GM18951 (cell line): ENCODE data around the gene TMEM69.

Source experiments
- POLR2A ChIP-seq: IDR thresholded peaks from 4 replicates; pipeline ENCODE4 v1.6.1; 2011; ENCODE audit warnings: mild to moderate bottlenecking; ENCODE audit not compliant: insufficient read length, insufficient read depth; ENCODE audit errors: extremely low read depth
- in situ Hi-C: fragments of 300-500 bp; cut with MboI; formaldehyde crosslinking; loops from one replicate; pipeline ENCODE4 v1.12.0; 2022; ENCODE audit warnings: low sequenced_read_pairs, mixed read lengths, inconsistent platforms; ENCODE audit not compliant: unreplicated experiment

TMEM69 gene, protein sequence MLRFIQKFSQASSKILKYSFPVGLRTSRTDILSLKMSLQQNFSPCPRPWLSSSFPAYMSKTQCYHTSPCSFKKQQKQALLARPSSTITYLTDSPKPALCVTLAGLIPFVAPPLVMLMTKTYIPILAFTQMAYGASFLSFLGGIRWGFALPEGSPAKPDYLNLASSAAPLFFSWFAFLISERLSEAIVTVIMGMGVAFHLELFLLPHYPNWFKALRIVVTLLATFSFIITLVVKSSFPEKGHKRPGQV

DNA sequence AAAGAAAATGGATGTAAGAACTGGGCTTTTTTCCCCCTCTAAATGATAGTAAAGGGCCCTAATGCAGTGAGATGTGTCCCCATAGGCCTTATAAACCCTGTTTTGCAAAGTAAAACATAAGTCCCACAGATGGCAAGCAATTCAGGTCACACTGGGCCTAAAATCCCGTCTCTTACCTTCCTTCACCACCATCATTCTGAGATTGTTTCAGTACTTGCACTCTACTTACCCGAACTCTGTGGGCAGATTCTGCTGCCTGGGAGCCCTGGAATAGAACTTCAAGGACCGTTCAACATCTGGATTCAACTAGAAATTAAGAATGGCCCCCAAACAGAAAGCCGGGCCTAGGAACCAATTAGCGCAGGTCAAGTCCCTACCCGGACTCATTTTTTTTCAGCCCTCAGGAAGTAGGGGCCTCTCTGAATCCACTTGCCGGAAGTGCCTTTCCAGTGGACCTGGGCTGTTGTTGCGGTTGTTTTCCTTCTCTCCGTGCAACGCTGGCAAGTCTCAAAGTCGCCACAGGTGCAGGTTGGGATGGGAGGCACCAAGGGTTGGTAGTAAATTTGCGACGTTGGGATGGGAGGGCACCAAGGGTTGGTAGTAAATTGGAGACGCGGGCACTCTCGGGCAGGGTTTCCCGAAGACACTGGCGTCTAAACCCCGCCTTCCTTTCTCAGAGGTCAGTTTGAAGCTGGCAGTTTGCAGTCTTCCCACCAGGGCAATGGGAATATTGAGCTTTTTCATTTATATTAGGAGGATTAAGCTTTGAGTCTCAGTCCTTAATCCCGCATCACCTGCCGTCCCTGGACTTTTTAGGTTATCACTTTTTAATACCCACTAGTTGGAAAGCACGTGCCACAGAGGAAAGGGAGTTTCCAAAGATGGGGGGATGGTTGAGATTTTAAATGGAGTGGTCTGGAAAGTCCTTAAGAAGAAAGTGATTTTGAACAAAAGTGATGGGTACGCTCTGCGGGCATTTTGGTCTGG lies at the start of gene TMEM69:
Gene TMEM69 (plus strand): TSS at position 428 of the 987 bp plus-strand sequence. CDS start 2,888 bp downstream, outside the sequence.
- TF ChIP-seq POLR2A, result peak; percentile 62
- in situ Hi-C loops, result no loop called here

GRCh38 chr1:45640293-45640692 lies 47.7 kb upstream of the TMEM69 start:
- in situ Hi-C loops, result no loop called here
- no peak for TF ChIP-seq POLR2A

GRCh38 chr1:45643321-45643720 lies 44.7 kb upstream of the TMEM69 start:
- in situ Hi-C loops, result no loop called here
- no peak for TF ChIP-seq POLR2A

DNA sequence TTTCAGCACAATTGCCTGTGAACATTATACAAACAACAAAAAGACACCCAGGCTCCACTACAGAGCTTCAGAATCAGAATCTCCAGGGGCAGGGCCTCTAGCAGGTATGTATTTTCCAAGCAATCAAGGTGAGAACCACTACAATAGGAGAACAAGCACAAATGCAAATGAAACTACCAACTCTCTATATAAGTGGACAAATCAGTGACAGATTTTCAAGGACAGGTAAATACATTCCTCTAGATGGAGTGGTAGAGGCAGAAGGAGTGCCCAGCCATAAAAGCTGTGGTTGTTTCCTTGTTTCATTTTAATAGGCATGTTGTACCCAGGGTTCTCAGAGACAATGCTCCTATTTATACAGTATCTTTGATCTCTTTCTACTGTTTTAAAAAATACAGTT lies 44.0 kb upstream of the TMEM69 start:
- no peak for TF ChIP-seq POLR2A
- in situ Hi-C loops, result no loop called here

GRCh38 chr1:45644661-45645060 lies 43.3 kb upstream of the TMEM69 start:
- in situ Hi-C loops, result no loop called here
- TF ChIP-seq POLR2A, result no peak

- no peak for TF ChIP-seq POLR2A
- in situ Hi-C loops, result no loop called here
Observed at GRCh38 chr1:45647248-45648021, 40.5 kb upstream of the TMEM69 start.

DNA sequence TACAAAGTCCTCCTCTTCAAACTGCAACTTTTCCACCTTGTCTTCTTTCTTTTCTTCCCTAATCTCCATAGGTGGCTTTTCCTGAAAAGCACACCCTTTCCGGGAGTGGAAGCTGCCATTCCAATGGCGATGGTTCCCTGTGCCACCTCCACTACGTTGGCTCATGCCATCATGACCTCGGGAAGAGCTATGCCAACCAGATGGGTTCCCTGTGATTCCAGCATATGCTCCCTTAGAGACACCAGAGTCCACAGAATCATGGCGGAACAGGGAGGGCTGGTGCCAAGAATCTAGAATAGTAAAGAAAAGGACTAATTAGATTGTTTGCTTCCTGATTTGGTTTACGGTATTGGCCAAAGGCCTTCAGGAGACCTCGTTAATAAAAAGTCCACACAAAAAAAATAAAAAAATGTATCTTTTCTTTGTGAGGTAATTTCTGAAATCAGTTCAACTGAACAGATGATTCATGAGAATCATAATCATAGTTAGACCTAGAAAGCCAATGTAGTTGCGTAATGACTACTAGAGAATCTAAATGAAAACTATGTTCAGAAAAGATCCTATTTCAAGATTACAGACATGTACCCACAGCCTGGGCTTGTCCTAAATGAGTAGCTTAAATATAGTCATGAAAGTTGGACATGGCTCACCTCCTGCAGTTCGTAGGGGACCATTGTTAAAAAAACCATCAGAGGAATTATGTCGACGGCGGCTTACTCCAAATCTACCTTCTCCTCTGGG lies 33.3 kb upstream of the TMEM69 start:
- TF ChIP-seq POLR2A, result no peak
- in situ Hi-C loops, result no loop called here

DNA sequence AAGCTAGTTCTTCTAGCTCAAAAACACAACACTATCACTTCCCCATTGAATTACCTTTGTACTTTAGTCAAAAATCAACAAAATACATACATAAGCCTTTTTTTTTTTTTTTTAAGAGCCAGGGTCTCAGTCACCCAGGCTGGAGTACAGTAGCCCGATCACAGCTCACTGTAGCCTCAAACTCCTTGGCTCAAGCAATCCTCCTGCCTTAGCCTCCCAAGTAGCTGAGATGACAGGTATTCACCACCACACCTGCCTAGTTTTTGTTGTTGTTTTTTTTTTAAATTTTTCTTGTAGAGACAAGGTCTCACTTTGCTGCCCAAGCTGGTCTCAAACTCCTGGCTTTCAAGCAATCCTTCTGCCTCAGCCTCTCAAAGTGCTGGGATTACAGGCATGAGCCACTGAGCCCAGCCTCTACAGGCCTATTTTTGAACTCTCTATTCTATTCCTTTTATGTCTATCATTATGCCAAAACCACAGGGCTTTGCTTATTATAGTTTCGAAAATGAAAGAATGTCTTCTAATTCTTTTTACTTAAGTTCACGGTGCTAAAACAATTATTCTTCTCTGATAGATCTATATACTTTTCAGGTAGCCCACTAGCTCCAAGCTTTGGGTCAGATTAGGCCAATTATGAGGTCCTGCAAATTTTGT lies 31.3 kb upstream of the TMEM69 start:
- no peak for TF ChIP-seq POLR2A

GRCh38 chr1:45658171-45658570 lies 29.8 kb upstream of the TMEM69 start:
- TF ChIP-seq POLR2A, result no peak

More for the DNA sequence above, 31.3 kb upstream of the TMEM69 start:
- in situ Hi-C loops, result no loop called here

GRCh38 chr1:45659222-45659621 lies 28.8 kb upstream of the TMEM69 start:
- in situ Hi-C loops, result no loop called here
- no peak for TF ChIP-seq POLR2A

More at GRCh38 chr1:45658171-45658570, 29.8 kb upstream of the TMEM69 start:
- in situ Hi-C loops, result no loop called here

GRCh38 chr1:45660336-45660735 lies 27.6 kb upstream of the TMEM69 start:
- in situ Hi-C loops, result no loop called here
- TF ChIP-seq POLR2A, result no peak

DNA sequence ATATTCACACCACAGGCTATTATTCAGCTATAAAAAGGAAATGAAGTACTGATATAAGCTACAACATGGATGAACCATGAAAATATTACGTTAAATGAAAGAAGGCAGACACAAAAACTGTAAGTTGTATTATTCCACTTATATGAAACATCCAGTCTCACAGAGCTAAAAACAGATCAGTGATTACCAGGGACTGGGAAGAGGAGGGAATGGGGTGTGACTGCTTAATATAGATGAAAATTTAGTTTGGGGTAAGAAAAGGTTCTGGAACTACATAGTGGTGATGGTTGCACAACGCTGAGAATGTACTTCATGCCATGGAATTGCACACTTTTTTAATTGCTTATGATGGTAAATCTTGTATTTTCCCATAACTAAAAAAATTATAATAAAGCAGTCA lies 21.1 kb upstream of the TMEM69 start:
- TF ChIP-seq POLR2A, result no peak
- in situ Hi-C loops, result no loop called here
